Hematopoietic multipotent progenitor cell treated with erythropoietin and hydrocortisone succinate and interleukin-3 and kit ligand, for 4 days (in vitro differentiated cells): ENCODE results near the gene ADGRB2.

Source experiments
- DNase-seq: peaks from one replicate; pipeline ENCODE4 v3.0.0-alpha.2; 2015

ADGRB2 gene

GRCh38 chr1:31748365-31748764 lies 15.8 kb downstream of the ADGRB2 start:
- DNase-seq = no peak

GRCh38 chr1:31747304-31747703 lies 16.8 kb downstream of the ADGRB2 start:
- no peak for DNase-seq

- DNase-seq = no peak
These were observed 17.5 kb downstream of the ADGRB2 start for GRCh38 chr1:31746687-31747086.

GRCh38 chr1:31745946-31746670 lies 18.0 kb downstream of the ADGRB2 start:
- DNase-seq = peak; percentile 48

- DNase-seq = peak; percentile 84
These were observed 18.8 kb downstream of the ADGRB2 start for GRCh38 chr1:31745096-31745945.

- DNase-seq = no peak
These were observed 19.8 kb downstream of the ADGRB2 start for GRCh38 chr1:31744165-31744888.

- DNase-seq = no peak
These were observed 21.5 kb downstream of the ADGRB2 start for GRCh38 chr1:31742462-31743212.

- peak; percentile 41 for DNase-seq
These were observed 24.8 kb downstream of the ADGRB2 start for GRCh38 chr1:31739346-31739745.

- no peak for DNase-seq
These were observed 27.5 kb downstream of the ADGRB2 start for GRCh38 chr1:31736675-31737074.

- DNase-seq = no peak
These were observed 28.6 kb downstream of the ADGRB2 start for GRCh38 chr1:31735571-31735970.

GRCh38 chr1:31734582-31735107 lies 29.5 kb downstream of the ADGRB2 start:
- DNase-seq = no peak

- no peak for DNase-seq
These were observed 30.5 kb downstream of the ADGRB2 start for GRCh38 chr1:31733389-31734219.

GRCh38 chr1:31732751-31733289 lies 31.3 kb downstream of the ADGRB2 start:
- DNase-seq = no peak

GRCh38 chr1:31732343-31732742 lies 31.8 kb downstream of the ADGRB2 start:
- no peak for DNase-seq

- no peak for DNase-seq
These were observed 33.0 kb downstream of the ADGRB2 start for GRCh38 chr1:31731049-31731565.

GRCh38 chr1:31730336-31731048 lies 33.6 kb downstream of the ADGRB2 start:
- DNase-seq = no peak

- DNase-seq = no peak
These were observed 36.3 kb downstream of the ADGRB2 start for GRCh38 chr1:31727849-31728248.

- no peak for DNase-seq
These were observed 36.9 kb downstream of the ADGRB2 start for GRCh38 chr1:31727195-31727594.

GRCh38 chr1:31726715-31727114 lies 37.4 kb downstream of the ADGRB2 start:
- no peak for DNase-seq
